Endothelial cell of umbilical vein (primary cell): ENCODE data around the gene RTEL1. TPM values are rescaled to one million over a fixed set of nuclear protein-coding genes. Genes with fewer than 3 reads are reported as not detected.

Experiments
- BruUV-seq: library from RNA; stranded (reverse); fragments of 400-500 nt; replicated peaks from 2 replicates; lab custom pipeline; 2021; lab: Mats Ljungman, UMichigan
- CTCF ChIA-PET: fragments of 300-600, 350-600 bp; sonication (Branson Sonifier 250); formaldehyde crosslinking; loops from one replicate; lab custom pipeline; 2021; ENCODE audit warnings: antibody characterized with exemption, inconsistent platforms; lab: Charles Lee
- POLR2A ChIA-PET: fragments of 300-600, 350-600 bp; sonication (Branson Sonifier 250); formaldehyde crosslinking; loops from one replicate; lab custom pipeline; 2021; ENCODE audit warnings: antibody characterized with exemption, inconsistent platforms; lab: Charles Lee
- DNase-seq: peaks from one replicate; pipeline ENCODE4 v3.0.0-alpha.2; 2011; ENCODE audit warnings: low read depth, low spot score
- FAIRE-seq: peaks from 2 replicates; lab custom pipeline; 2011; peaks lifted over from hg19 to GRCh38; lab: Jason Lieb, UNC
- H2AFZ ChIP-seq: 2 replicates; pipeline ENCODE4 v1.6.0; 2012; ENCODE audit warnings: low read depth, low read length, control low read depth, inconsistent platforms
- H3K27ac ChIP-seq: 2 replicates; pipeline ENCODE4 v1.5.1; 2011; ENCODE audit warnings: low read depth, mild to moderate bottlenecking, control low read depth, low read length, moderate library complexity; ENCODE audit not compliant: insufficient read depth
- H3K27me3 ChIP-seq, 2 experiments: 2 replicates each; pipeline versions ENCODE4 v1.6.0 to v1.6.1; 2011; ENCODE audit warnings: low read length in 2 of 2, mixed read lengths in 1 of 2; ENCODE audit not compliant: control insufficient read depth in 2 of 2, insufficient read depth in 2 of 2
- H3K36me3 ChIP-seq, 2 experiments: 2 replicates in 1 of 2; 3 replicates in 1 of 2; pipeline ENCODE4 v1.5.1; 2011; ENCODE audit warnings: low read length in 2 of 2, mild to moderate bottlenecking in 1 of 2, moderate library complexity in 1 of 2; ENCODE audit not compliant: control insufficient read depth in 2 of 2, insufficient read depth in 2 of 2; ENCODE audit errors: extremely low read depth in 1 of 2
- H3K4me1 ChIP-seq: 3 replicates; pipeline ENCODE4 v1.5.1; 2011; ENCODE audit warnings: mild to moderate bottlenecking, low read length; ENCODE audit not compliant: control insufficient read depth, insufficient read depth; ENCODE audit errors: extremely low read depth
- H3K4me2 ChIP-seq: 2 replicates; pipeline ENCODE4 v1.6.1; 2011; ENCODE audit warnings: low read length, control low read depth, mixed read lengths; ENCODE audit not compliant: insufficient read depth
- H3K4me3 ChIP-seq, 3 experiments: fragments of 200-600 bp in 1 of 3; sonication (generic), shearing (Covaris generic) in 1 of 3; replicated peaks in 1 of 3; 2 replicates each; pipeline ENCODE4 v1.5.1; 2011 to 2016; ENCODE audit warnings: control low read depth in 3 of 3, low read length in 3 of 3, mild to moderate bottlenecking in 2 of 3, inconsistent platforms in 1 of 3, low read depth in 1 of 3, moderate library complexity in 1 of 3; ENCODE audit not compliant: insufficient read depth in 1 of 3
- H3K79me2 ChIP-seq: 2 replicates; pipeline ENCODE4 v1.6.0; 2012; ENCODE audit warnings: low read length, inconsistent platforms; ENCODE audit not compliant: control insufficient read depth, insufficient read depth
- H3K9ac ChIP-seq: replicated peaks from 2 replicates; pipeline ENCODE3; 2011; ENCODE audit warnings: low read length, control low read depth; ENCODE audit not compliant: insufficient read depth; ENCODE audit errors: extremely low read depth
- H3K9me1 ChIP-seq: replicated peaks from 3 replicates; pipeline ENCODE4 v1.6.0; 2011; ENCODE audit warnings: mild to moderate bottlenecking, low read length; ENCODE audit not compliant: control insufficient read depth, insufficient read depth; ENCODE audit errors: extremely low read depth
- H3K9me3 ChIP-seq: replicated peaks from 2 replicates; pipeline ENCODE4 v1.5.1; 2012; ENCODE audit warnings: low read length, inconsistent platforms; ENCODE audit not compliant: control insufficient read depth, insufficient read depth
- H4K20me1 ChIP-seq: replicated peaks from 2 replicates; pipeline ENCODE3; 2011; ENCODE audit warnings: mild to moderate bottlenecking, low read length; ENCODE audit not compliant: control insufficient read depth, insufficient read depth; ENCODE audit errors: extremely low read depth
- FOS ChIP-seq: IDR thresholded peaks from 2 replicates; pipeline ENCODE4 v1.6.1; 2011; ENCODE audit warnings: mild to moderate bottlenecking, low read length, moderate library complexity, borderline replicate concordance; ENCODE audit not compliant: insufficient read depth
- GATA2 ChIP-seq: IDR thresholded peaks from 2 replicates; pipeline ENCODE4 v1.7.0; 2011; ENCODE audit warnings: low read depth, mild to moderate bottlenecking, moderate library complexity, mixed read lengths, low read length; ENCODE audit not compliant: insufficient read length, insufficient read depth
- JUN ChIP-seq: IDR thresholded peaks from 2 replicates; pipeline ENCODE4 v1.6.1; 2011; ENCODE audit warnings: borderline replicate concordance, low read depth; ENCODE audit not compliant: insufficient read length, insufficient read depth
- MYC ChIP-seq: IDR thresholded peaks from one replicate; pipeline ENCODE4 v1.6.1; 2011; ENCODE audit warnings: mild to moderate bottlenecking, low read depth, low read length
- POLR2A ChIP-seq: IDR thresholded peaks from 2 replicates; pipeline ENCODE4 v1.6.1; 2012; ENCODE audit warnings: low read depth, mild to moderate bottlenecking, control low read depth, low read length
- POLR2AphosphoS5 ChIP-seq: IDR thresholded peaks from 2 replicates; pipeline ENCODE4 v1.6.1; 2012; ENCODE audit warnings: low read depth, mild to moderate bottlenecking, control low read depth, low read length, moderate library complexity; ENCODE audit not compliant: insufficient read depth
- dilution Hi-C: fragments of 300-500 bp; cut with MboI; formaldehyde crosslinking; loops from one replicate; pipeline ENCODE4 v1.15.0; 2019; ENCODE audit warnings: low sequenced_read_pairs; ENCODE audit not compliant: extremely low pct_ligation_motif_present
- intact Hi-C: fragments of 100-400 bp; cut with micrococcal nuclease; formaldehyde crosslinking; loops from one replicate; pipeline ENCODE4 v1.10.0; 2022
- polyA plus RNA-seq, 4 experiments: library from polyadenylated mRNA; depleted of rRNA in 3 of 4; stranded (reverse) in 3 of 4; unstranded in 1 of 4; fragments of >200 nt; gene quantifications; 2 replicates each; pipeline versions ENCODE4 v1.2.1 to v1.2.3, GENCODE V29; 2011 to 2012; ENCODE audit warnings: missing spikeins in 1 of 4
- total RNA-seq: library from RNA; stranded (reverse); gene quantifications from 2 replicates; pipeline ENCODE4 v1.2.3, GENCODE V29; 2021
- TF ChIP-seq, protein P1 (sequence below): IDR thresholded peaks from 2 replicates; pipeline ENCODE4 v1.6.1; 2011; ENCODE audit not compliant: insufficient read depth, insufficient read length
- TF ChIP-seq, protein P2 (sequence below), 2 donors: IDR thresholded peaks; 1 replicate in 1 of 2; 2 replicates in 1 of 2; pipeline ENCODE4 v1.5.1; 2011; ENCODE audit warnings: low read length in 2 of 2, mild to moderate bottlenecking in 2 of 2, moderate library complexity in 2 of 2, control low read depth in 1 of 2, inconsistent platforms in 1 of 2, low read depth in 1 of 2; ENCODE audit not compliant: insufficient read depth in 1 of 2; ENCODE audit errors: extremely low read depth in 1 of 2

The RTEL1 gene
- total and polyA plus RNA-seq, 2 donors (not counting 3 experiments of a cell fraction or from before 2014, with no cell fraction given): 17.0 to 44.9 TPM

DNA sequence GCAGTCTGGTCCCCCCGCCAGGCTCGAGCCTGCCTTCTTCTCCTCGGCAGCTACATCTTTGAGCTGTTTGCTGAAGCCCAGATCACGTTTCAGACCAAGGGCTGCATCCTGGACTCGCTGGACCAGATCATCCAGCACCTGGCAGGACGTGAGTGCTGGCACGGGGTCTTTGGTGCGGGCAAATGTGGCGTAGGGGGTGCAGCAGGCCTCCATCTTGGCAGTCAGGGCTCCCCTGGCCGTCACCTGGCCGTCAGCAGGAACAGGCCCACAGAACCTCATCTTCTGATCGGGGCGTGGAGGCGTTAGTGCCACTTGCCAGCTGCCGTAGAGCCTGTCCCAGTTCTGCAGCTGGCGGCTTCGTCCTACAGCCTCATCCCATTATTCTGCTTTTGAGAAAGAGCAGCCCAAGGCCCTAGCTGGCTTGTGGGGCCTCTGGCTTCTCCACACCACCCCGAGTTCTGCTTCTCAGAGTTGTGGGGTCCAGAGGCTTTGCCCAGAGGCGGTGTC, 21.7 kb downstream of the RTEL1 start:
- Histone ChIP-seq H3K9me1 (no peaks in the 10 kb centered on the region), H3K4me2 (no peak overlapping the region), H3K9ac (no peak overlapping the region), H3K4me1 (peaks cover 26% of the 10 kb centered on the region), H3K36me3 (peaks cover 0 to 12% of the 10 kb centered on the region in 2 experiments), H3K27ac (no peak overlapping the region), H3K4me3 (no peak overlapping the region), H3K9me3 (no peaks in the 10 kb centered on the region), H4K20me1 (no peaks in the 10 kb centered on the region), H2AFZ (no peak overlapping the region), H3K27me3 (no peaks in the 10 kb centered on the region), H3K79me2 (no peaks in the 10 kb centered on the region)
- DNase-seq (no peak), FAIRE-seq (no peak)
- BruUV-seq: no TSS peak
- ChIA-PET CTCF (interaction anchor here (0.9 to 4.1 kb wide), 2 partner anchors 14 to 21 kb away, joined by 3 to 17 read pairs; partner anchors contain the start of gene RTEL1), POLR2A (interaction anchor here (0.6 kb wide), 1 partner anchor 22 kb away, joined by 3 read pairs; the partner anchor contains the start of gene RTEL1)
- TF ChIP-seq, protein P1, sequence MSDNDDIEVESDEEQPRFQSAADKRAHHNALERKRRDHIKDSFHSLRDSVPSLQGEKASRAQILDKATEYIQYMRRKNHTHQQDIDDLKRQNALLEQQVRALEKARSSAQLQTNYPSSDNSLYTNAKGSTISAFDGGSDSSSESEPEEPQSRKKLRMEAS: no peak
- TF ChIP-seq MYC (no peak), POLR2A (no peak), POLR2AphosphoS5 (no peak), GATA2 (no peak), JUN (no peak), FOS (no peak)
- TF ChIP-seq, protein P2, sequence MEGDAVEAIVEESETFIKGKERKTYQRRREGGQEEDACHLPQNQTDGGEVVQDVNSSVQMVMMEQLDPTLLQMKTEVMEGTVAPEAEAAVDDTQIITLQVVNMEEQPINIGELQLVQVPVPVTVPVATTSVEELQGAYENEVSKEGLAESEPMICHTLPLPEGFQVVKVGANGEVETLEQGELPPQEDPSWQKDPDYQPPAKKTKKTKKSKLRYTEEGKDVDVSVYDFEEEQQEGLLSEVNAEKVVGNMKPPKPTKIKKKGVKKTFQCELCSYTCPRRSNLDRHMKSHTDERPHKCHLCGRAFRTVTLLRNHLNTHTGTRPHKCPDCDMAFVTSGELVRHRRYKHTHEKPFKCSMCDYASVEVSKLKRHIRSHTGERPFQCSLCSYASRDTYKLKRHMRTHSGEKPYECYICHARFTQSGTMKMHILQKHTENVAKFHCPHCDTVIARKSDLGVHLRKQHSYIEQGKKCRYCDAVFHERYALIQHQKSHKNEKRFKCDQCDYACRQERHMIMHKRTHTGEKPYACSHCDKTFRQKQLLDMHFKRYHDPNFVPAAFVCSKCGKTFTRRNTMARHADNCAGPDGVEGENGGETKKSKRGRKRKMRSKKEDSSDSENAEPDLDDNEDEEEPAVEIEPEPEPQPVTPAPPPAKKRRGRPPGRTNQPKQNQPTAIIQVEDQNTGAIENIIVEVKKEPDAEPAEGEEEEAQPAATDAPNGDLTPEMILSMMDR (IDR thresholded peaks at IDR 0.05; ENCODE audit: extremely low read depth in 1 of 2, insufficient read depth in 1 of 2, low read depth in 1 of 2, low read length in 2 of 2): no peak
- intact Hi-C loops (no loop called here), dilution Hi-C loops (no loop called here)
